WI38 (cell line): ENCODE measurements around the gene SLC30A9.

Source experiments
- H3K4me3 ChIP-seq: 2 replicates; pipeline ENCODE4 v1.5.1; 2011; ENCODE audit warnings: low read depth, mild to moderate bottlenecking, control low read depth, low read length
- CTCF ChIP-seq: IDR thresholded peaks from 2 replicates; pipeline ENCODE4 v1.5.1; 2012; ENCODE audit warnings: low read depth, mild to moderate bottlenecking, control low read depth, low read length

Gene SLC30A9

GRCh38 chr4:42132099-42132498 lies 141.8 kb downstream of the SLC30A9 start:
- no peak for TF ChIP-seq CTCF

GRCh38 chr4:42133006-42133405 lies 142.7 kb downstream of the SLC30A9 start:
- no peak for TF ChIP-seq CTCF
- H3K4me3 ChIP-seq, result no peak overlapping the region

More at GRCh38 chr4:42132099-42132498, 141.8 kb downstream of the SLC30A9 start:
- H3K4me3 ChIP-seq, result no peak overlapping the region

GRCh38 chr4:42136371-42136770 lies 146.0 kb downstream of the SLC30A9 start:
- H3K4me3 ChIP-seq, result no peak overlapping the region
- TF ChIP-seq CTCF, result no peak
